Naive B cell (primary cell): ENCODE data around the gene PDLIM5. TPM values are rescaled to one million over a fixed set of nuclear protein-coding genes. Genes with fewer than 3 reads are reported as not detected.

ENCODE experiments used
- ATAC-seq, 2 donors: fragments of 150-1000 bp; cut with Tn5 transposase; 2 replicates each; pipeline ENCODE4 v1.10.0; 2021; ENCODE audit warnings: low read depth in 2 of 2, mild to moderate bottlenecking in 2 of 2, moderate library complexity in 2 of 2
- DNase-seq: peaks from one replicate; pipeline ENCODE4 v3.0.0; 2022
- H3K27ac Mint-ChIP-seq, 6 donors: one replicate each; pipeline ENCODE4 v1.8.0; 2020 to 2022; ENCODE audit warnings: mild to moderate bottlenecking in 6 of 6, mixed read lengths in 6 of 6, moderate library complexity in 5 of 6, inconsistent platforms in 2 of 6
- H3K27me3 Mint-ChIP-seq, 3 donors: one replicate each; pipeline ENCODE4 v1.8.0; 2021 to 2022; ENCODE audit warnings: mixed read lengths in 3 of 3, mild to moderate bottlenecking in 1 of 3
- H3K36me3 Mint-ChIP-seq, 2 donors: one replicate each; pipeline ENCODE4 v1.8.0; 2020 to 2022; ENCODE audit warnings: mixed read lengths in 2 of 2, inconsistent platforms in 1 of 2, mild to moderate bottlenecking in 1 of 2
- H3K4me1 Mint-ChIP-seq, 3 donors: one replicate each; pipeline ENCODE4 v1.8.0; 2020 to 2022; ENCODE audit warnings: mixed read lengths in 3 of 3, inconsistent platforms in 1 of 3, mild to moderate bottlenecking in 1 of 3, moderate library complexity in 1 of 3
- H3K4me3 Mint-ChIP-seq, 8 donors: one replicate each; pipeline ENCODE4 v1.8.0; 2020 to 2022; ENCODE audit warnings: mild to moderate bottlenecking in 8 of 8, mixed read lengths in 8 of 8, moderate library complexity in 8 of 8, inconsistent platforms in 2 of 8
- H3K9me3 Mint-ChIP-seq, 7 donors: one replicate each; pipeline ENCODE4 v1.8.0; 2020 to 2022; ENCODE audit warnings: mixed read lengths in 7 of 7, mild to moderate bottlenecking in 5 of 7, inconsistent platforms in 2 of 7, moderate library complexity in 1 of 7
- polyA plus RNA-seq, 6 donors: library from polyadenylated mRNA; unstranded; fragments of 300-500 nt; fragmentation: Illumina TruSeq; gene quantifications; one replicate each; pipeline ENCODE4 v1.2.3, GENCODE V29; 2021; ENCODE audit warnings: low read depth in 6 of 6

The PDLIM5 gene
- polyA plus RNA-seq, 6 donors from 2014 or later, result 33.4 to 47.3 (median 41.1) TPM

GRCh38 chr4:94413085-94413840 is 38.5 kb upstream of the PDLIM5 start:
- Mint-ChIP-seq H3K9me3 (peaks cover 0 to 22% (median 6%) of the 10 kb centered on the region in 7 donors), H3K27ac (peak overlapping the region in 1 of 6 donors; percentile 28), H3K36me3 (peaks cover 0 to 7% of the 10 kb centered on the region in 2 donors), H3K27me3 (peaks cover 33 to 47% (median 38%) of the 10 kb centered on the region in 3 donors), H3K4me3 (no peak overlapping the region), H3K4me1 (no peaks in the 10 kb centered on the region)
- DNase-seq, result no peak
- ATAC-seq, result no peak

GRCh38 chr4:94414907-94415306 is 36.8 kb upstream of the PDLIM5 start:
- no peaks in the 10 kb centered on the region for H3K4me1 Mint-ChIP-seq
- H3K9me3 Mint-ChIP-seq, result peaks cover 0 to 22% (median 6%) of the 10 kb centered on the region in 7 donors
- no peak overlapping the region for H3K4me3 Mint-ChIP-seq
- DNase-seq, result no peak
- peaks cover 33 to 53% (median 38%) of the 10 kb centered on the region in 3 donors for H3K27me3 Mint-ChIP-seq
- no peak overlapping the region for H3K27ac Mint-ChIP-seq
- ATAC-seq, result no peak
- H3K36me3 Mint-ChIP-seq, result peaks cover 0 to 7% of the 10 kb centered on the region in 2 donors

- H3K9me3 Mint-ChIP-seq, result peaks cover 0 to 22% (median 6%) of the 10 kb centered on the region in 7 donors
- DNase-seq (no peak), ATAC-seq (no peak)
- H3K27me3 Mint-ChIP-seq, result peaks cover 33 to 53% (median 38%) of the 10 kb centered on the region in 3 donors
- H3K36me3 Mint-ChIP-seq, result peaks cover 0 to 7% of the 10 kb centered on the region in 2 donors
- H3K4me3 Mint-ChIP-seq, result peak overlapping the region in 1 of 8 donors; percentile 1
- no peaks in the 10 kb centered on the region for H3K4me1 Mint-ChIP-seq
- H3K27ac Mint-ChIP-seq, result peak overlapping the region in 1 of 6 donors; percentile 39
Measured at GRCh38 chr4:94415448-94415847, 36.3 kb upstream of the PDLIM5 start.

GRCh38 chr4:94416335-94416734 is 35.4 kb upstream of the PDLIM5 start:
- no peak for DNase-seq
- peaks cover 0 to 22% (median 6%) of the 10 kb centered on the region in 7 donors for H3K9me3 Mint-ChIP-seq
- H3K27me3 Mint-ChIP-seq, result peaks cover 36 to 47% (median 37%) of the 10 kb centered on the region in 3 donors
- no peak overlapping the region for H3K27ac Mint-ChIP-seq
- H3K4me1 Mint-ChIP-seq, result no peaks in the 10 kb centered on the region
- no peak overlapping the region for H3K4me3 Mint-ChIP-seq
- H3K36me3 Mint-ChIP-seq, result peaks cover 0 to 7% of the 10 kb centered on the region in 2 donors
- no peak for ATAC-seq

GRCh38 chr4:94416981-94417380 is 34.8 kb upstream of the PDLIM5 start:
- no peaks in the 10 kb centered on the region for H3K4me1 Mint-ChIP-seq
- DNase-seq (no peak), ATAC-seq (no peak)
- H3K9me3 Mint-ChIP-seq, result peaks cover 0 to 22% (median 6%) of the 10 kb centered on the region in 7 donors
- no peak overlapping the region for H3K4me3 Mint-ChIP-seq
- peaks cover 37 to 47% (median 38%) of the 10 kb centered on the region in 3 donors for H3K27me3 Mint-ChIP-seq
- H3K27ac Mint-ChIP-seq, result no peak overlapping the region
- H3K36me3 Mint-ChIP-seq, result peaks cover 0 to 7% of the 10 kb centered on the region in 2 donors

- Mint-ChIP-seq H3K9me3 (peaks cover 3 to 40% (median 17%) of the 10 kb centered on the region in 7 donors), H3K36me3 (peaks cover 0 to 15% of the 10 kb centered on the region in 2 donors), H3K4me3 (no peak overlapping the region), H3K4me1 (no peaks in the 10 kb centered on the region), H3K27ac (no peak overlapping the region), H3K27me3 (peaks cover 19 to 59% (median 36%) of the 10 kb centered on the region in 3 donors)
- DNase-seq (no peak), ATAC-seq (no peak)
Measured at GRCh38 chr4:94419549-94419948, 32.2 kb upstream of the PDLIM5 start.

GRCh38 chr4:94419956-94420355 is 31.8 kb upstream of the PDLIM5 start:
- no peak overlapping the region for H3K27ac Mint-ChIP-seq
- no peak for DNase-seq
- H3K27me3 Mint-ChIP-seq, result peaks cover 17 to 56% (median 33%) of the 10 kb centered on the region in 3 donors
- no peak for ATAC-seq
- H3K9me3 Mint-ChIP-seq, result peaks cover 3 to 44% (median 20%) of the 10 kb centered on the region in 7 donors
- H3K36me3 Mint-ChIP-seq, result peaks cover 0 to 15% of the 10 kb centered on the region in 2 donors
- H3K4me3 Mint-ChIP-seq, result no peak overlapping the region
- no peaks in the 10 kb centered on the region for H3K4me1 Mint-ChIP-seq

GRCh38 chr4:94420356-94420755 is 31.4 kb upstream of the PDLIM5 start:
- ATAC-seq (no peak), DNase-seq (no peak)
- H3K9me3 Mint-ChIP-seq, result peaks cover 5 to 47% (median 21%) of the 10 kb centered on the region in 7 donors
- no peaks in the 10 kb centered on the region for H3K4me1 Mint-ChIP-seq
- peaks cover 17 to 52% (median 33%) of the 10 kb centered on the region in 3 donors for H3K27me3 Mint-ChIP-seq
- no peak overlapping the region for H3K27ac Mint-ChIP-seq
- no peak overlapping the region for H3K4me3 Mint-ChIP-seq
- H3K36me3 Mint-ChIP-seq, result peaks cover 0 to 15% of the 10 kb centered on the region in 2 donors

GRCh38 chr4:94426783-94427182 is 25.0 kb upstream of the PDLIM5 start:
- H3K9me3 Mint-ChIP-seq, result peaks cover 5 to 57% (median 29%) of the 10 kb centered on the region in 7 donors
- H3K27ac Mint-ChIP-seq, result no peak overlapping the region
- H3K4me1 Mint-ChIP-seq, result no peaks in the 10 kb centered on the region
- H3K4me3 Mint-ChIP-seq, result no peak overlapping the region
- peaks cover 0 to 24% (median 15%) of the 10 kb centered on the region in 3 donors for H3K27me3 Mint-ChIP-seq
- ATAC-seq (no peak), DNase-seq (no peak)
- peaks cover 0 to 9% of the 10 kb centered on the region in 2 donors for H3K36me3 Mint-ChIP-seq

GRCh38 chr4:94428884-94429283 is 22.9 kb upstream of the PDLIM5 start:
- Mint-ChIP-seq H3K9me3 (peaks cover 0 to 46% (median 27%) of the 10 kb centered on the region in 7 donors), H3K36me3 (no peaks in the 10 kb centered on the region), H3K27me3 (peaks cover 0 to 5% (median 0%) of the 10 kb centered on the region in 3 donors), H3K4me3 (no peak overlapping the region), H3K4me1 (no peaks in the 10 kb centered on the region), H3K27ac (no peak overlapping the region)
- DNase-seq (no peak), ATAC-seq (no peak)

GRCh38 chr4:94430406-94430805 is 21.3 kb upstream of the PDLIM5 start:
- Mint-ChIP-seq H3K36me3 (no peaks in the 10 kb centered on the region), H3K27me3 (peaks cover 0 to 4% (median 0%) of the 10 kb centered on the region in 3 donors), H3K4me3 (no peak overlapping the region), H3K27ac (no peak overlapping the region), H3K4me1 (no peaks in the 10 kb centered on the region), H3K9me3 (peaks cover 0 to 46% (median 19%) of the 10 kb centered on the region in 7 donors)
- no peak for DNase-seq
- ATAC-seq, result no peak

GRCh38 chr4:94431388-94431787 is 20.4 kb upstream of the PDLIM5 start:
- no peaks in the 10 kb centered on the region for H3K4me1 Mint-ChIP-seq
- peaks cover 0 to 36% (median 15%) of the 10 kb centered on the region in 7 donors for H3K9me3 Mint-ChIP-seq
- H3K4me3 Mint-ChIP-seq, result no peak overlapping the region
- no peaks in the 10 kb centered on the region for H3K36me3 Mint-ChIP-seq
- DNase-seq (no peak), ATAC-seq (no peak)
- no peak overlapping the region for H3K27ac Mint-ChIP-seq
- H3K27me3 Mint-ChIP-seq, result peaks cover 0 to 9% (median 7%) of the 10 kb centered on the region in 3 donors

GRCh38 chr4:94434505-94434904 is 17.2 kb upstream of the PDLIM5 start:
- ATAC-seq, result no peak
- Mint-ChIP-seq H3K27me3 (peaks cover 0 to 9% (median 7%) of the 10 kb centered on the region in 3 donors), H3K4me1 (no peaks in the 10 kb centered on the region), H3K9me3 (peaks cover 0 to 16% (median 3%) of the 10 kb centered on the region in 7 donors), H3K4me3 (no peak overlapping the region), H3K27ac (no peak overlapping the region), H3K36me3 (no peaks in the 10 kb centered on the region)
- no peak for DNase-seq

GRCh38 chr4:94435874-94436273 is 15.9 kb upstream of the PDLIM5 start:
- Mint-ChIP-seq H3K36me3 (no peaks in the 10 kb centered on the region), H3K27me3 (peaks cover 0 to 9% (median 7%) of the 10 kb centered on the region in 3 donors), H3K27ac (no peak overlapping the region), H3K4me3 (no peak overlapping the region), H3K4me1 (no peaks in the 10 kb centered on the region), H3K9me3 (peaks cover 0 to 16% (median 3%) of the 10 kb centered on the region in 7 donors)
- DNase-seq (no peak), ATAC-seq (no peak)
